ENCODE data around the gene DNER.

The DNER gene

DNA sequence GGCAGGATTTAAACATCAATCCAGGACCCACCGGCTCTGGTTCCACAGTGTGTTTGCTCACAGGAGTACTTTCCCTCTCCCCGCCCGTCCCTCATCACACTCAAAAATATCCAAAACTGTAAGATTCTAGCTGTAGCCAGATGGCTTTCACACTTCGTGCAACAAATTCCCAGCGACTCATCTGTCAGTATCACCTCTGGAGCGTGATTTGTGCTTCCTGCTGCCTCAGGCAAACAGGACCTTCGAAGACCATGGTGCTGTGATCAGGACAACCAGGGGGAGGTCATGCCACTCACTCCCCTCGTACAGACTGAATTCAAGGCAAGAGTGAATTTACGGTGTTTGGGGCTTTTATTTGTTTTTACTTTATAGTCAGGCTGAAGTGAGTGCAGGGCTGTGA is 288.8 kb downstream of the DNER start:
- no peaks in the 10 kb centered on the region for H3K27me3 ChIP-seq (ENCODE audit: insufficient read depth, low read length)
- H3K27ac ChIP-seq (ENCODE audit: low read depth, low read length, poor library complexity, severe bottlenecking) = no peak overlapping the region
- H3K4me3 ChIP-seq (ENCODE audit: low read depth, low read length, poor library complexity, severe bottlenecking) = no peak overlapping the region
- no peak overlapping the region for H3K9ac ChIP-seq (ENCODE audit: low read length)
- no peaks in the 10 kb centered on the region for H3K79me2 ChIP-seq (ENCODE audit: insufficient read depth, low read length)
- no peak overlapping the region for H3K4me2 ChIP-seq (ENCODE audit: low read length)
- TF ChIP-seq CTCF (IDR thresholded peaks at IDR 0.05; ENCODE audit: low read length) (no peak), EZH2 (IDR thresholded peaks at IDR 0.05; ENCODE audit: borderline replicate concordance, low read length) (no peak)
- H4K20me1 ChIP-seq (ENCODE audit: insufficient read depth, low read length) = no peaks in the 10 kb centered on the region
- no peaks in the 10 kb centered on the region for H3F3A ChIP-seq (ENCODE audit: insufficient read depth, low read length)
- H3K9me2 ChIP-seq (ENCODE audit: low read depth, low read length) = no peaks in the 10 kb centered on the region
- no peaks in the 10 kb centered on the region for H3K36me3 ChIP-seq (ENCODE audit: insufficient read depth, low read length)
- H3K4me1 ChIP-seq (ENCODE audit: insufficient read depth, low read length, severe bottlenecking) = no peaks in the 10 kb centered on the region
- no peaks in the 10 kb centered on the region for H3K9me3 ChIP-seq (ENCODE audit: low read length)
- no peak overlapping the region for H2AFZ ChIP-seq (ENCODE audit: low read length)

DNA sequence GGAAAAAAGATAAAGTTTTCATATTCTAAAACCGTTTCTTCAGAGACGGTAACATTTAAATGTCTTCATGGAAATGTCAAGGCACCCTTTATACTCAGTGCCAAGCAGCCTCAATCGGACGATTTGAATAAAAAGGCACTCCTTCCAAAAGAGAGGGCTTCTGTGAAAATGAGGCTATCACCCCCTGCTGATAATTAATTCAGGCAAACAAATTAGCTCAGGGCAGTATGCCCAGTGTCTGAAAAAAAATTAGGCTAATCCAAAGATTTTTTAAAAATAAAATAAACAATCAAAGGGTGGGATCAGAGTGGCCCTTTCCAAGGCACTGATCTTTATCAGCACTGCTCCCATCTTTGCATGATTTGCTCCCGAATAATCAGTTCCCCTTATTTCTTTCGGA is 292.3 kb downstream of the DNER start:
- no peak overlapping the region for H2AFZ ChIP-seq (ENCODE audit: low read length)
- H3K9me2 ChIP-seq (ENCODE audit: low read depth, low read length) = no peaks in the 10 kb centered on the region
- H3F3A ChIP-seq (ENCODE audit: insufficient read depth, low read length) = no peaks in the 10 kb centered on the region
- no peaks in the 10 kb centered on the region for H3K9me3 ChIP-seq (ENCODE audit: low read length)
- no peaks in the 10 kb centered on the region for H3K36me3 ChIP-seq (ENCODE audit: insufficient read depth, low read length)
- H3K79me2 ChIP-seq (ENCODE audit: insufficient read depth, low read length) = no peaks in the 10 kb centered on the region
- H3K4me3 ChIP-seq (ENCODE audit: low read depth, low read length, poor library complexity, severe bottlenecking) = no peak overlapping the region
- H3K27me3 ChIP-seq (ENCODE audit: insufficient read depth, low read length) = no peaks in the 10 kb centered on the region
- H3K9ac ChIP-seq (ENCODE audit: low read length) = no peak overlapping the region
- no peak overlapping the region for H3K4me2 ChIP-seq (ENCODE audit: low read length)
- H3K27ac ChIP-seq (ENCODE audit: low read depth, low read length, poor library complexity, severe bottlenecking) = no peak overlapping the region
- no peaks in the 10 kb centered on the region for H3K4me1 ChIP-seq (ENCODE audit: insufficient read depth, low read length, severe bottlenecking)
- H4K20me1 ChIP-seq (ENCODE audit: insufficient read depth, low read length) = no peaks in the 10 kb centered on the region
- TF ChIP-seq CTCF (IDR thresholded peaks at IDR 0.05; ENCODE audit: low read length) (no peak), EZH2 (IDR thresholded peaks at IDR 0.05; ENCODE audit: borderline replicate concordance, low read length) (no peak)

GRCh38 chr2:229419158-229419557 is 295.2 kb downstream of the DNER start:
- Histone ChIP-seq H3K9ac (ENCODE audit: low read length) (no peak overlapping the region), H3K27ac (ENCODE audit: low read depth, low read length, poor library complexity, severe bottlenecking) (no peak overlapping the region), H3K9me3 (ENCODE audit: low read length) (no peaks in the 10 kb centered on the region), H3K27me3 (ENCODE audit: insufficient read depth, low read length) (no peaks in the 10 kb centered on the region), H3K4me1 (ENCODE audit: insufficient read depth, low read length, severe bottlenecking) (no peaks in the 10 kb centered on the region), H3F3A (ENCODE audit: insufficient read depth, low read length) (no peaks in the 10 kb centered on the region), H3K9me2 (ENCODE audit: low read depth, low read length) (no peaks in the 10 kb centered on the region), H4K20me1 (ENCODE audit: insufficient read depth, low read length) (no peaks in the 10 kb centered on the region), H3K79me2 (ENCODE audit: insufficient read depth, low read length) (no peaks in the 10 kb centered on the region), H3K4me2 (ENCODE audit: low read length) (no peak overlapping the region), H3K36me3 (ENCODE audit: insufficient read depth, low read length) (no peaks in the 10 kb centered on the region), H3K4me3 (ENCODE audit: low read depth, low read length, poor library complexity, severe bottlenecking) (no peak overlapping the region), H2AFZ (ENCODE audit: low read length) (no peak overlapping the region)
- TF ChIP-seq EZH2 (IDR thresholded peaks at IDR 0.05; ENCODE audit: borderline replicate concordance, low read length) (no peak), CTCF (IDR thresholded peaks at IDR 0.05; ENCODE audit: low read length) (no peak)
